ENCODE data around the gene PBLD. TPM values are rescaled to one million over a fixed set of nuclear protein-coding genes. Genes with fewer than 3 reads are reported as not detected.
"Not testable (repeated sequence)": the region's sequence is repeated elsewhere in the genome, so short reads cannot be mapped to it uniquely, and the experiment has no call there.

Gene PBLD
- polyA plus RNA-seq, 1 donor from 2014 or later: 6.7 TPM

DNA sequence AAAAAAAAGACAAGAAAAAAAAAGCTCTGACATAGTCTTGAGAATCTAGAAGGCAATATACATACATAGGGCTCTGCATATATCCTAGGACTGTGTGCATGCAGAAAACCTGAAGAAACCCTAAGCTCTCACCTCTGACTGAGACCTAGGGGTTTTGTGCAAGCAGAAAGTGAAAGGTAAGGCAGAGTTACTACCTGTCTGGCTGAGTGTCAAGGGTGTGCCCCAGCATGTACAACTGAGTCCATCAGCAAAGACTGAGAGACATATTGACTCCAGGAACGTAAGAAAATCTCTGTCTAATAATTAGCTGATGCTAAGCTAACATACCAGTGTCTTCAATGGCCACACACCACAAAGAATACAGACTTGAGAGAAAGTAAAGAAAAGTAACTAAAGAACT, 17.1 kb downstream of the PBLD start:
- Histone ChIP-seq H4K20me1 (ENCODE audit: insufficient read depth) (no peaks in the 10 kb centered on the region), H3F3A (ENCODE audit: insufficient read depth, low read length, poor library complexity, severe bottlenecking) (no peaks in the 10 kb centered on the region), H3K9ac (ENCODE audit: low read length) (no peak overlapping the region), H3K27ac (ENCODE audit: low read length) (no peak overlapping the region), H3K4me2 (ENCODE audit: low read length) (no peak overlapping the region), H3K27me3 (ENCODE audit: insufficient read depth, low read depth, low read length) (no peaks in the 10 kb centered on the region), H3K4me3 (ENCODE audit: low read length) (no peak overlapping the region), H3K36me3 (ENCODE audit: insufficient read depth, low read length) (no peaks in the 10 kb centered on the region), H3K9me3 (ENCODE audit: low read length) (no peaks in the 10 kb centered on the region), H2AFZ (ENCODE audit: low read depth, low read length) (no peak overlapping the region), H3K79me2 (replicated peaks; ENCODE audit: insufficient read depth, low read length) (no peaks in the 10 kb centered on the region), H3K9me2 (ENCODE audit: insufficient read depth, low read length) (no peaks in the 10 kb centered on the region)
- TF ChIP-seq TAF1 (IDR thresholded peaks at IDR 0.05; ENCODE audit: low read depth) (no peak), POLR2AphosphoS5 (IDR thresholded peaks at IDR 0.05) (no peak), EZH2 (IDR thresholded peaks at IDR 0.05; ENCODE audit: borderline replicate concordance, insufficient read depth, low read length, poor library complexity, severe bottlenecking) (no peak), MXI1 (conservative IDR thresholded peaks at IDR 0.05; ENCODE audit: poor library complexity, severe bottlenecking) (no peak), RAD21 (conservative IDR thresholded peaks at IDR 0.05) (no peak), EP300 (conservative IDR thresholded peaks at IDR 0.05; ENCODE audit: poor library complexity, severe bottlenecking) (no peak), SMC3 (conservative IDR thresholded peaks at IDR 0.05; ENCODE audit: poor library complexity) (no peak)
- TF ChIP-seq, protein P1, sequence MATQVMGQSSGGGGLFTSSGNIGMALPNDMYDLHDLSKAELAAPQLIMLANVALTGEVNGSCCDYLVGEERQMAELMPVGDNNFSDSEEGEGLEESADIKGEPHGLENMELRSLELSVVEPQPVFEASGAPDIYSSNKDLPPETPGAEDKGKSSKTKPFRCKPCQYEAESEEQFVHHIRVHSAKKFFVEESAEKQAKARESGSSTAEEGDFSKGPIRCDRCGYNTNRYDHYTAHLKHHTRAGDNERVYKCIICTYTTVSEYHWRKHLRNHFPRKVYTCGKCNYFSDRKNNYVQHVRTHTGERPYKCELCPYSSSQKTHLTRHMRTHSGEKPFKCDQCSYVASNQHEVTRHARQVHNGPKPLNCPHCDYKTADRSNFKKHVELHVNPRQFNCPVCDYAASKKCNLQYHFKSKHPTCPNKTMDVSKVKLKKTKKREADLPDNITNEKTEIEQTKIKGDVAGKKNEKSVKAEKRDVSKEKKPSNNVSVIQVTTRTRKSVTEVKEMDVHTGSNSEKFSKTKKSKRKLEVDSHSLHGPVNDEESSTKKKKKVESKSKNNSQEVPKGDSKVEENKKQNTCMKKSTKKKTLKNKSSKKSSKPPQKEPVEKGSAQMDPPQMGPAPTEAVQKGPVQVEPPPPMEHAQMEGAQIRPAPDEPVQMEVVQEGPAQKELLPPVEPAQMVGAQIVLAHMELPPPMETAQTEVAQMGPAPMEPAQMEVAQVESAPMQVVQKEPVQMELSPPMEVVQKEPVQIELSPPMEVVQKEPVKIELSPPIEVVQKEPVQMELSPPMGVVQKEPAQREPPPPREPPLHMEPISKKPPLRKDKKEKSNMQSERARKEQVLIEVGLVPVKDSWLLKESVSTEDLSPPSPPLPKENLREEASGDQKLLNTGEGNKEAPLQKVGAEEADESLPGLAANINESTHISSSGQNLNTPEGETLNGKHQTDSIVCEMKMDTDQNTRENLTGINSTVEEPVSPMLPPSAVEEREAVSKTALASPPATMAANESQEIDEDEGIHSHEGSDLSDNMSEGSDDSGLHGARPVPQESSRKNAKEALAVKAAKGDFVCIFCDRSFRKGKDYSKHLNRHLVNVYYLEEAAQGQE (IDR thresholded peaks at IDR 0.05; ENCODE audit: borderline replicate concordance): no peak
- TF ChIP-seq, protein P2, sequence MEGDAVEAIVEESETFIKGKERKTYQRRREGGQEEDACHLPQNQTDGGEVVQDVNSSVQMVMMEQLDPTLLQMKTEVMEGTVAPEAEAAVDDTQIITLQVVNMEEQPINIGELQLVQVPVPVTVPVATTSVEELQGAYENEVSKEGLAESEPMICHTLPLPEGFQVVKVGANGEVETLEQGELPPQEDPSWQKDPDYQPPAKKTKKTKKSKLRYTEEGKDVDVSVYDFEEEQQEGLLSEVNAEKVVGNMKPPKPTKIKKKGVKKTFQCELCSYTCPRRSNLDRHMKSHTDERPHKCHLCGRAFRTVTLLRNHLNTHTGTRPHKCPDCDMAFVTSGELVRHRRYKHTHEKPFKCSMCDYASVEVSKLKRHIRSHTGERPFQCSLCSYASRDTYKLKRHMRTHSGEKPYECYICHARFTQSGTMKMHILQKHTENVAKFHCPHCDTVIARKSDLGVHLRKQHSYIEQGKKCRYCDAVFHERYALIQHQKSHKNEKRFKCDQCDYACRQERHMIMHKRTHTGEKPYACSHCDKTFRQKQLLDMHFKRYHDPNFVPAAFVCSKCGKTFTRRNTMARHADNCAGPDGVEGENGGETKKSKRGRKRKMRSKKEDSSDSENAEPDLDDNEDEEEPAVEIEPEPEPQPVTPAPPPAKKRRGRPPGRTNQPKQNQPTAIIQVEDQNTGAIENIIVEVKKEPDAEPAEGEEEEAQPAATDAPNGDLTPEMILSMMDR (IDR thresholded peaks at IDR 0.05; ENCODE audit: poor library complexity, severe bottlenecking): no peak

DNA sequence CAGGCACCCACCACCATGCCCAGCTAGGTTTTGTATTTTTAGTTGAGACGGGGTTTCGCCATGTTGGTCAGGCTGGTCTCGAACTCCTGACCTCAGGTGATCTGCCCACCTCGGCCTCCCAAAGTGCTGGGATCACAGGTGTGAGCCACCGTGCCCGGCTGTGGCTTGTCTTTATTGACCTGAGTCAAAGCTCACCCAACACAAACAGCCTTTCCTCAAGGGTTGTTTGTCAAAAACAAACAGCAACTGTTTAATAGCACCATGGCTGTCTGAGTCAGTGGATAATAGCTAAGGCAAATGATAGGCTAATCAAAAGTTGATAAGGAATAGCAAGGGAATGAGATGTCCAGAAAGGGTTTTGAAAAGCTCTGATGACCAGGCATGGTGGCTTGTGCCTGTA, 17.8 kb downstream of the PBLD start:
- H3K4me2 ChIP-seq (ENCODE audit: low read length); H3K9me3 ChIP-seq (ENCODE audit: low read length); H3K27me3 ChIP-seq (ENCODE audit: insufficient read depth, low read depth, low read length); H3K4me3 ChIP-seq (ENCODE audit: low read length); H3K9ac ChIP-seq (ENCODE audit: low read length); H3K27ac ChIP-seq (ENCODE audit: low read length); H3K79me2 ChIP-seq (replicated peaks; ENCODE audit: insufficient read depth, low read length); H3K36me3 ChIP-seq (ENCODE audit: insufficient read depth, low read length); H2AFZ ChIP-seq (ENCODE audit: low read depth, low read length); H3K9me2 ChIP-seq (ENCODE audit: insufficient read depth, low read length); H3F3A ChIP-seq (ENCODE audit: insufficient read depth, low read length, poor library complexity, severe bottlenecking); H4K20me1 ChIP-seq (ENCODE audit: insufficient read depth): not testable (repeated sequence)

DNA sequence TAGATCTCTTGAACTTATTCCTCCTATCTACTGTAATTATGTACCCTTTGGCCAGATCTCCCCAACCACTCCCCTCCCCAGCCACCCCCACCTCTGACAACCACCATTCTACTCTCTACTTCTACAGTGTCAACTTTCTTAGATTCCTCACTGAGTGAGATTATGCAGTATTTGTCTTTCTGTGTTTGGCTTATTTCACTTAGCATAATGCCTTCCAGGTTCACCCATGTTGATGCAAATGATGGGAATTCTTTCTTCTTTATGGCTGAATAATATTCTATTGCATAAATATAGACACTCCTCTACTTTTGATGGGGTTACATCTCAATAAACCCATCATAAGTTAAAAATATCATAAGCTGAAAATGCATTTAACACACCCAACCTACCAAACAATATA, 22.2 kb downstream of the PBLD start:
- Histone ChIP-seq H3K4me2 (ENCODE audit: low read length) (no peak overlapping the region), H3K9ac (ENCODE audit: low read length) (no peak overlapping the region), H3K9me3 (ENCODE audit: low read length) (no peaks in the 10 kb centered on the region), H3K36me3 (ENCODE audit: insufficient read depth, low read length) (no peaks in the 10 kb centered on the region), H3K27me3 (ENCODE audit: insufficient read depth, low read depth, low read length) (no peaks in the 10 kb centered on the region), H3F3A (ENCODE audit: insufficient read depth, low read length, poor library complexity, severe bottlenecking) (no peaks in the 10 kb centered on the region), H3K4me3 (ENCODE audit: low read length) (no peak overlapping the region), H3K27ac (ENCODE audit: low read length) (no peak overlapping the region), H4K20me1 (ENCODE audit: insufficient read depth) (no peaks in the 10 kb centered on the region), H3K9me2 (ENCODE audit: insufficient read depth, low read length) (no peaks in the 10 kb centered on the region), H2AFZ (ENCODE audit: low read depth, low read length) (no peak overlapping the region), H3K79me2 (replicated peaks; ENCODE audit: insufficient read depth, low read length) (no peaks in the 10 kb centered on the region)
- TF ChIP-seq TAF1 (IDR thresholded peaks at IDR 0.05; ENCODE audit: low read depth) (no peak), EP300 (conservative IDR thresholded peaks at IDR 0.05; ENCODE audit: poor library complexity, severe bottlenecking) (no peak), SMC3 (conservative IDR thresholded peaks at IDR 0.05; ENCODE audit: poor library complexity) (no peak), RAD21 (conservative IDR thresholded peaks at IDR 0.05) (no peak), EZH2 (IDR thresholded peaks at IDR 0.05; ENCODE audit: borderline replicate concordance, insufficient read depth, low read length, poor library complexity, severe bottlenecking) (no peak), MXI1 (conservative IDR thresholded peaks at IDR 0.05; ENCODE audit: poor library complexity, severe bottlenecking) (no peak), POLR2AphosphoS5 (IDR thresholded peaks at IDR 0.05) (no peak)
- TF ChIP-seq, protein P1 (IDR thresholded peaks at IDR 0.05; ENCODE audit: borderline replicate concordance): no peak
- TF ChIP-seq, protein P2 (IDR thresholded peaks at IDR 0.05; ENCODE audit: poor library complexity, severe bottlenecking): no peak
